Activated B cell treated with CpG ODN at 0.5 μM for 24 hours (primary cell): ENCODE results near the gene FCRLA. TPM values are rescaled to one million over a fixed set of nuclear protein-coding genes. Genes with fewer than 3 reads are reported as not detected.

ENCODE experiments used
- ATAC-seq: fragments of 200-7000 bp; cut with Tn5 transposase; one replicate; pipeline ENCODE4 v1.10.0; 2021; ENCODE audit warnings: low read depth, mild to moderate bottlenecking, moderate library complexity
- CTCF ChIA-PET: fragments of 350-600 bp; sonication (Branson Sonifier 250); formaldehyde crosslinking; loops from one replicate; lab custom pipeline; 2021; ENCODE audit warnings: antibody characterized with exemption; lab: Charles Lee
- POLR2A ChIA-PET: fragments of 350-600 bp; sonication (Branson Sonifier 250); formaldehyde crosslinking; loops from one replicate; lab custom pipeline; 2021; ENCODE audit warnings: antibody characterized with exemption; lab: Charles Lee
- DNase-seq: peaks from one replicate; pipeline ENCODE4 v3.0.0; 2022
- H3K27ac Mint-ChIP-seq: one replicate; pipeline ENCODE4 v1.8.0; 2020; ENCODE audit warnings: mixed read lengths
- H3K27me3 Mint-ChIP-seq: one replicate; pipeline ENCODE4 v1.8.0; 2021; ENCODE audit warnings: mixed read lengths
- H3K36me3 Mint-ChIP-seq: one replicate; pipeline ENCODE4 v1.8.0; 2021; ENCODE audit warnings: low read depth, mixed read lengths
- H3K4me1 Mint-ChIP-seq: one replicate; pipeline ENCODE4 v1.8.0; 2021; ENCODE audit warnings: mixed read lengths
- H3K4me3 Mint-ChIP-seq: one replicate; pipeline ENCODE4 v1.8.0; 2020; ENCODE audit warnings: mild to moderate bottlenecking, mixed read lengths
- H3K9me3 Mint-ChIP-seq: one replicate; pipeline ENCODE4 v1.8.0; 2020; ENCODE audit warnings: mixed read lengths
- intact Hi-C: fragments of 100-400 bp; cut with micrococcal nuclease; formaldehyde crosslinking; loops from one replicate; pipeline ENCODE4 v1.15.1; 2024
- total RNA-seq: library from RNA; stranded (reverse); gene quantifications from 2 replicates; pipeline ENCODE4 v1.2.3, GENCODE V29; 2022
- TF ChIP-seq, protein P1 (sequence below): fragments of 200-600 bp; IDR thresholded peaks from one replicate; pipeline ENCODE4 v1.8.0; 2022; ENCODE audit warnings: antibody characterized with exemption, mild to moderate bottlenecking

Gene FCRLA
- total RNA-seq, 1 donor from 2014 or later, result 175 TPM

DNA sequence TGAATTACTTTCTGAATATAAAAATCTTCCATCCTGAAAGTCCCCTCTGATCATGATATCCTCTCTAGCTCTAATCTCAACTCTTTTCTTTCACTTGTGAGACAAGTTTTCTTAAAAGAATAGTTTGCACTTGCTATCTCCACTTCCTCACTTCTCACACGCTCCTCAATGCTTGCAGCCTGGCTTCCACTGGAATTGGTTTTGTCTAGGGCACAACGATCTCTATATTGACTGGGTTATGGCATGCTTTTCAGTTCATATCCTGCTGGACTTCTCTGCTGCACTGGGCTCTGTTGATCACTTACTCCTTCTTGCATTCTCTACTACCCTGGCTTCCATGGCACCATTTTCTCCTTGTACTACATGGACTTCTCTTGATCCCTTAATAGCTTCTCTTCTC, 474 bp downstream of the FCRLA start:
- ChIA-PET POLR2A (interaction anchor here (0.6 to 4.8 kb wide), 17 partner anchors 10 to 482 kb away, joined by 3 to 143 read pairs (median 4); partner anchors contain the start of genes DUSP12 and FCRLB), CTCF (interaction anchor here (1.0 to 6.3 kb wide), 5 partner anchors 8 to 220 kb away, joined by 3 to 56 read pairs (median 7); no protein-coding TSS in a partner anchor)
- H3K4me3 Mint-ChIP-seq, result no peak overlapping the region
- no peak overlapping the region for H3K27ac Mint-ChIP-seq
- TF ChIP-seq, protein P1, sequence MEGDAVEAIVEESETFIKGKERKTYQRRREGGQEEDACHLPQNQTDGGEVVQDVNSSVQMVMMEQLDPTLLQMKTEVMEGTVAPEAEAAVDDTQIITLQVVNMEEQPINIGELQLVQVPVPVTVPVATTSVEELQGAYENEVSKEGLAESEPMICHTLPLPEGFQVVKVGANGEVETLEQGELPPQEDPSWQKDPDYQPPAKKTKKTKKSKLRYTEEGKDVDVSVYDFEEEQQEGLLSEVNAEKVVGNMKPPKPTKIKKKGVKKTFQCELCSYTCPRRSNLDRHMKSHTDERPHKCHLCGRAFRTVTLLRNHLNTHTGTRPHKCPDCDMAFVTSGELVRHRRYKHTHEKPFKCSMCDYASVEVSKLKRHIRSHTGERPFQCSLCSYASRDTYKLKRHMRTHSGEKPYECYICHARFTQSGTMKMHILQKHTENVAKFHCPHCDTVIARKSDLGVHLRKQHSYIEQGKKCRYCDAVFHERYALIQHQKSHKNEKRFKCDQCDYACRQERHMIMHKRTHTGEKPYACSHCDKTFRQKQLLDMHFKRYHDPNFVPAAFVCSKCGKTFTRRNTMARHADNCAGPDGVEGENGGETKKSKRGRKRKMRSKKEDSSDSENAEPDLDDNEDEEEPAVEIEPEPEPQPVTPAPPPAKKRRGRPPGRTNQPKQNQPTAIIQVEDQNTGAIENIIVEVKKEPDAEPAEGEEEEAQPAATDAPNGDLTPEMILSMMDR, result no peak
- no peak for ATAC-seq
- no peak for DNase-seq
- H3K4me1 Mint-ChIP-seq, result peaks cover 35% of the 10 kb centered on the region
- no peaks in the 10 kb centered on the region for H3K9me3 Mint-ChIP-seq
- H3K36me3 Mint-ChIP-seq, result peaks cover 32% of the 10 kb centered on the region
- no peaks in the 10 kb centered on the region for H3K27me3 Mint-ChIP-seq
- intact Hi-C loops, result loop anchor here (10.0 kb wide), 1 partner anchor 1503 kb away; the partner anchor contains the start of gene PEA15

DNA sequence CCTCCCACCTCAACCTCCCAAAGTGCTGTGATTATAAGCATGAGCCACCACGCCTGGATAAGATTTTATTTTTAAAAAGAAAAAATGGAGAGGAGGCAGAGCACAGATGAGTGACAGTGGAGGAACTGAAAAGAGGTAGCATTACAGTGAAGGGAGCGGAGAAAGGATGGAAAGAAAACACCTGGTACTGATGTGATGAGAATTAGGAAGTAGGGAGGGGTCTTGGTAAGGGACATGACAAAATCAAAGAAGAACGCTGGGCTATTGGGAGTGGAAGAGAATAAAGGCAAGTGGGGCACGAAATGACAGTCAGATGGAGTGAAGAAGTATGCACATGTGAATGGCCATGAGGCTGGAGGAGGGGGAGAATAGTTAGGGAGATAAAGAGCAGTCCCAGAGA, 2.3 kb downstream of the FCRLA start:
- H3K4me1 Mint-ChIP-seq, result peaks cover 37% of the 10 kb centered on the region
- TF ChIP-seq, protein P1, result no peak
- H3K27ac Mint-ChIP-seq, result peak overlapping the region; percentile 78
- POLR2A ChIA-PET, result interaction anchor here (3.5 kb wide), 2 partner anchors 8 to 31 kb away, joined by 34 to 80 read pairs; no protein-coding TSS in a partner anchor
- peaks cover 50% of the 10 kb centered on the region for H3K36me3 Mint-ChIP-seq
- H3K27me3 Mint-ChIP-seq, result no peaks in the 10 kb centered on the region
- intact Hi-C loops, result loop anchor here (10.0 kb wide), 1 partner anchor 1505 kb away; the partner anchor contains the start of gene PEA15
- CTCF ChIA-PET, result interaction anchor here (1.5 to 6.3 kb wide), 2 partner anchors 16 to 30 kb away, joined by 4 to 56 read pairs; no protein-coding TSS in a partner anchor
- H3K4me3 Mint-ChIP-seq, result no peak overlapping the region
- H3K9me3 Mint-ChIP-seq, result no peaks in the 10 kb centered on the region
- no peak for DNase-seq
- no peak for ATAC-seq

DNA sequence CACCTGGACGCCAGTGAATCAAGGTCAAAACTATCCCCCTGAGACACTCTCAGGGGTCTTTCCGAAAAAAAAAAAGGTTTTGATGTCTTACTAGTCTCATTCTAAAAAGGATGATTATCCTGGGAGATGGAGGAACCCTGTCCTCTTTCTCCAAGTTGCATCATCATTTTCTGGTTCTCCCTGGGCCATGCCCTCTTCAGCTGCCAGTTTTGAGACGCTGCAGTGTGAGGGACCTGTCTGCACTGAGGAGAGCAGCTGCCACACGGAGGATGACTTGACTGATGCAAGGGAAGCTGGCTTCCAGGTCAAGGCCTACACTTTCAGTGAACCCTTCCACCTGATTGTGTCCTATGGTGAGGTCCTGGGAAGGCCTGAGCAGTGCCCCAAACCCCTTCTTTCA, 3.5 kb downstream of the FCRLA start:
- peaks cover 56% of the 10 kb centered on the region for H3K36me3 Mint-ChIP-seq
- ATAC-seq, result no peak
- ChIA-PET POLR2A (interaction anchor here (0.7 kb wide), 1 partner anchor 63 kb away, joined by 3 read pairs; no protein-coding TSS in a partner anchor), CTCF (interaction anchor here (0.9 kb wide), 1 partner anchor 16 kb away, joined by 3 read pairs; no protein-coding TSS in a partner anchor)
- no peaks in the 10 kb centered on the region for H3K27me3 Mint-ChIP-seq
- peaks cover 39% of the 10 kb centered on the region for H3K4me1 Mint-ChIP-seq
- H3K9me3 Mint-ChIP-seq, result no peaks in the 10 kb centered on the region
- intact Hi-C loops, result no loop called here
- H3K4me3 Mint-ChIP-seq, result no peak overlapping the region
- TF ChIP-seq, protein P1, result no peak
- H3K27ac Mint-ChIP-seq, result no peak overlapping the region
- no peak for DNase-seq

- Mint-ChIP-seq H3K4me1 (peaks cover 68% of the 10 kb centered on the region), H3K36me3 (peaks cover 11% of the 10 kb centered on the region), H3K9me3 (no peaks in the 10 kb centered on the region), H3K27ac (peak overlapping the region; percentile 90), H3K27me3 (no peaks in the 10 kb centered on the region), H3K4me3 (peak overlapping the region; percentile 63)
- POLR2A ChIA-PET, result interaction anchor here (1.5 to 5.7 kb wide), 4 partner anchors 8 to 14 kb away, joined by 4 to 34 read pairs (median 12); partner anchors contain the start of gene FCRLA
- intact Hi-C loops, result loop anchor here (1.0 to 2.0 kb wide), 3 partner anchors 8 to 20 kb away; no protein-coding TSS in a partner anchor
- TF ChIP-seq, protein P1, result no peak
- CTCF ChIA-PET, result interaction anchor here (0.6 to 0.7 kb wide), 2 partner anchors 12 to 20 kb away, joined by 3 read pairs; no protein-coding TSS in a partner anchor
- DNase-seq (no peak), ATAC-seq (peak; percentile 85)
These were observed 11.7 kb downstream of the FCRLA start for GRCh38 chr1:161718559-161719324.

GRCh38 chr1:161719325-161719611, 12.2 kb downstream of the FCRLA start:
- H3K27ac Mint-ChIP-seq, result peak overlapping the region; percentile 90
- DNase-seq (no peak), ATAC-seq (peak; percentile 51)
- TF ChIP-seq, protein P1, result no peak
- ChIA-PET POLR2A (interaction anchor here (0.6 to 5.7 kb wide), 3 partner anchors 9 to 13 kb away, joined by 4 to 34 read pairs (median 5); partner anchors contain the start of gene FCRLA), CTCF (interaction anchor here (0.6 to 1.1 kb wide), 2 partner anchors 14 to 19 kb away, joined by 3 read pairs; no protein-coding TSS in a partner anchor)
- H3K9me3 Mint-ChIP-seq, result no peaks in the 10 kb centered on the region
- H3K27me3 Mint-ChIP-seq, result no peaks in the 10 kb centered on the region
- H3K4me3 Mint-ChIP-seq, result peak overlapping the region; percentile 63
- intact Hi-C loops, result loop anchor here (1.0 to 2.0 kb wide), 2 partner anchors 14 to 20 kb away; no protein-coding TSS in a partner anchor
- peaks cover 70% of the 10 kb centered on the region for H3K4me1 Mint-ChIP-seq
- peaks cover 6% of the 10 kb centered on the region for H3K36me3 Mint-ChIP-seq
